Measurements from ENCODE around the gene CHID1. TPM values are rescaled to one million over a fixed set of nuclear protein-coding genes. Genes with fewer than 3 reads are reported as not detected.

CHID1 gene
- total and polyA plus RNA-seq, 9 of the 15 experiments (the other 6 are each of a cell fraction or from before 2014, with no cell fraction given) = 15.1 to 108 (median 39.8) TPM

DNA sequence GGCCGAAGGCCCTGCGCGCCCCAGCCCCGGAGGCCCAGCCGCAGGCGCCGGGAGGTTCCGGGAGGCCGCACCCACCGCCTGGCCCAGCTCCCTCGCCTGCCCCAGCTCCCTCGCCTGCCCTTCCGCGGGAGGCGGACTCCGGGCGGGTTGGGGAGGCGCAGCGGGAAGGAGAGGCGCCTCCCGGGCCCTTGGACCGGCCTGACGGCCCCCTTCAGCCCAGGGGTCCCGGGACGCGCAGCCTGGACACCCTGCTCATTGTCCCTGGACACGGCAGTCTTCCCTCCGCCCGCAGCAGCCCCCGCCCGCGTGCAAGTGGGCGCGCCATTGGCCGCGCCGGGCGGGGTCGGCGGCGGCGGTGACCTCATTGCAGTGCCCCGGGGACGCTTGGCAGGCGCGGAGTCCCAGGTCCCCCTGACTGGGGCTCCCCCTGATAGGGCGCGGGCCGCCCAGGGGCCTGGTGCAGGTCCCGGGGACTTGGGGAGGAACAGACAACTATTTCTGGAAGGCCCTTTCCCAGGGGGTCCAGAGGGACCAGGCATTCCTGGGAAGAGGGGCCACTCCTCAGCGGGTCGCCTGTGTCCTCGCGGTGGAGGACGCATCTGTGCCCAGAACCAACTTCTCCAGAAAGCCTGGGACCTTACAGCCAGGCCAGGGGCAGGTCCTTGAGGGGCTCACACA lies 77.4 kb downstream of the CHID1 start (continued):
- TF ChIP-seq CUX1 (CRISPR knock-in tag; IDR thresholded peaks at IDR 0.05) (no peak), ZNF445 (CRISPR knock-in tag; IDR thresholded peaks at IDR 0.05; ENCODE audit: low read depth) (no peak), HDAC1 (IDR thresholded peaks at IDR 0.05) (peak in 1 of 2 experiments; percentile 60; a peak in 1 of 4 replicates), CCNT2 (IDR thresholded peaks at IDR 0.05; ENCODE audit: borderline replicate concordance, extremely low read depth, insufficient read length, low read depth, low read length) (peak; percentile 14), U2AF1 (optimal IDR thresholded peaks at IDR 0.05; ENCODE audit: low read depth, low read length) (peak; percentile 36), ZNF184 (CRISPR knock-in tag; IDR thresholded peaks at IDR 0.05) (no peak), ZNF146 (CRISPR knock-in tag; IDR thresholded peaks at IDR 0.05; ENCODE audit: unreplicated experiment) (no peak), POLR3G (IDR thresholded peaks at IDR 0.05; ENCODE audit: extremely low read depth, insufficient read length, insufficient replicate concordance) (no peak), RB1 (IDR thresholded peaks at IDR 0.05; ENCODE audit: low read depth) (peak; percentile 66; the same call in 1 of the 2 replicates), RAD21 (CRISPR knock-in tag; conservative IDR thresholded peaks at IDR 0.05 in 1 of 2, IDR thresholded peaks at IDR 0.05 in 1 of 2) (no peak), DACH1 (IDR thresholded peaks at IDR 0.05; ENCODE audit: partially characterized antibody) (no peak), E2F1 (CRISPR knock-in tag; IDR thresholded peaks at IDR 0.05) (no peak; the same call in 1 of the 2 replicates), E2F8 (IDR thresholded peaks at IDR 0.05; ENCODE audit: low read depth, partially characterized antibody) (peak; percentile 73)
- TF ChIP-seq, protein P1, sequence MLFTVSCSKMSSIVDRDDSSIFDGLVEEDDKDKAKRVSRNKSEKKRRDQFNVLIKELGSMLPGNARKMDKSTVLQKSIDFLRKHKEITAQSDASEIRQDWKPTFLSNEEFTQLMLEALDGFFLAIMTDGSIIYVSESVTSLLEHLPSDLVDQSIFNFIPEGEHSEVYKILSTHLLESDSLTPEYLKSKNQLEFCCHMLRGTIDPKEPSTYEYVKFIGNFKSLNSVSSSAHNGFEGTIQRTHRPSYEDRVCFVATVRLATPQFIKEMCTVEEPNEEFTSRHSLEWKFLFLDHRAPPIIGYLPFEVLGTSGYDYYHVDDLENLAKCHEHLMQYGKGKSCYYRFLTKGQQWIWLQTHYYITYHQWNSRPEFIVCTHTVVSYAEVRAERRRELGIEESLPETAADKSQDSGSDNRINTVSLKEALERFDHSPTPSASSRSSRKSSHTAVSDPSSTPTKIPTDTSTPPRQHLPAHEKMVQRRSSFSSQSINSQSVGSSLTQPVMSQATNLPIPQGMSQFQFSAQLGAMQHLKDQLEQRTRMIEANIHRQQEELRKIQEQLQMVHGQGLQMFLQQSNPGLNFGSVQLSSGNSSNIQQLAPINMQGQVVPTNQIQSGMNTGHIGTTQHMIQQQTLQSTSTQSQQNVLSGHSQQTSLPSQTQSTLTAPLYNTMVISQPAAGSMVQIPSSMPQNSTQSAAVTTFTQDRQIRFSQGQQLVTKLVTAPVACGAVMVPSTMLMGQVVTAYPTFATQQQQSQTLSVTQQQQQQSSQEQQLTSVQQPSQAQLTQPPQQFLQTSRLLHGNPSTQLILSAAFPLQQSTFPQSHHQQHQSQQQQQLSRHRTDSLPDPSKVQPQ (CRISPR knock-in tag; IDR thresholded peaks at IDR 0.05; ENCODE audit: borderline replicate concordance) = no peak
